ENCODE data around the gene GAA.
"Not testable (repeated sequence)": the region's sequence is repeated elsewhere in the genome, so short reads cannot be mapped to it uniquely, and the experiment has no call there.

Gene GAA

GRCh38 chr17:80083136-80083661, 18.2 kb upstream of the GAA start:
- no peak for DNase-seq (ENCODE audit: low spot score)
- in situ Hi-C loops (cut with MboI; ENCODE audit: low pct_unique_long_range_greater_than_20kb, low sequenced_read_pairs, unreplicated experiment) = no loop called here
- TF ChIP-seq, protein P1, sequence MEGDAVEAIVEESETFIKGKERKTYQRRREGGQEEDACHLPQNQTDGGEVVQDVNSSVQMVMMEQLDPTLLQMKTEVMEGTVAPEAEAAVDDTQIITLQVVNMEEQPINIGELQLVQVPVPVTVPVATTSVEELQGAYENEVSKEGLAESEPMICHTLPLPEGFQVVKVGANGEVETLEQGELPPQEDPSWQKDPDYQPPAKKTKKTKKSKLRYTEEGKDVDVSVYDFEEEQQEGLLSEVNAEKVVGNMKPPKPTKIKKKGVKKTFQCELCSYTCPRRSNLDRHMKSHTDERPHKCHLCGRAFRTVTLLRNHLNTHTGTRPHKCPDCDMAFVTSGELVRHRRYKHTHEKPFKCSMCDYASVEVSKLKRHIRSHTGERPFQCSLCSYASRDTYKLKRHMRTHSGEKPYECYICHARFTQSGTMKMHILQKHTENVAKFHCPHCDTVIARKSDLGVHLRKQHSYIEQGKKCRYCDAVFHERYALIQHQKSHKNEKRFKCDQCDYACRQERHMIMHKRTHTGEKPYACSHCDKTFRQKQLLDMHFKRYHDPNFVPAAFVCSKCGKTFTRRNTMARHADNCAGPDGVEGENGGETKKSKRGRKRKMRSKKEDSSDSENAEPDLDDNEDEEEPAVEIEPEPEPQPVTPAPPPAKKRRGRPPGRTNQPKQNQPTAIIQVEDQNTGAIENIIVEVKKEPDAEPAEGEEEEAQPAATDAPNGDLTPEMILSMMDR (IDR thresholded peaks at IDR 0.05; ENCODE audit: extremely low read depth, insufficient read depth, missing control alignments) = no peak

DNA sequence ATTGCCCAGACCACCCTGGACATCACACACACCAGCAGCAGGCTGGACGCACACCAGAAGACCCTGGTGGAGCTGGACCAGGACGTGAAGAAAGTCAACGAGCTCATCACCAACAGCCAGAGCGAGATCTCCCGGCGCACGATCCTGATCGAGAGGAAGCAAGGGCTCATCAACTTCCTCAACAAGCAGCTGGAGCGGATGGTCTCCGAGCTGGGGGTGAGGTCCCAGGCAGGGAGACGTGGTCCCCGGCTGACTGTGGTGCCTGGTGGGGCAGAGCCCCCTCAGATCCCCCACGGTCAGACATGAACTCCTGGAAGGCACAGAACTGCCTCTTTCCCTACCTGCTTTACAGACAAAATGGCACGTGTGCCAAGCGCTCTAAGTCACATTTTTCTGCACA, 16.6 kb upstream of the GAA start:
- no peak for DNase-seq (ENCODE audit: low spot score)
- TF ChIP-seq, protein P1 (IDR thresholded peaks at IDR 0.05; ENCODE audit: extremely low read depth, insufficient read depth, missing control alignments) = no peak
- in situ Hi-C loops (cut with MboI; ENCODE audit: low pct_unique_long_range_greater_than_20kb, low sequenced_read_pairs, unreplicated experiment) = no loop called here

DNA sequence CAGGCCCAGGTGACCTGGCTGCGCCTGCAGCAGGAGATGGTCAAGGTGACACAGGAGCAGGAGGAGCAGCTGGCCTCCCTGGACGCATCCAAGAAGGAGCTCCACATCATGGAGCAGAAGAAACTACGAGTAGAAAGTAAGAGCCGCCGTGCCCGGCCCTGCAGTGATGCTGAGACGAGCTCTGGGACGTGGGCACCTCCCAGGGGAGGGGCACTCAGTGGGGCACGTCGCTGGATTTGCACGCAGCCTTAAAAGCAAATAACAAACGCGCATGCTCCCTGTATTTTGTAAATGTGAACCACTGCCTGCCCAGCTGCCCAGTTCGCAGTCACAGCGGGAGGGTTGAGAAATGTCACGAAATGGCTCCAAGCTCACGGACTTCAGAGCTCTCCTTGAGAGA, 15.3 kb upstream of the GAA start:
- DNase-seq (ENCODE audit: low spot score) = no peak
- in situ Hi-C loops (cut with MboI; ENCODE audit: low pct_unique_long_range_greater_than_20kb, low sequenced_read_pairs, unreplicated experiment) = no loop called here
- TF ChIP-seq, protein P1 (IDR thresholded peaks at IDR 0.05; ENCODE audit: extremely low read depth, insufficient read depth, missing control alignments) = no peak

- in situ Hi-C loops (cut with MboI; ENCODE audit: low pct_unique_long_range_greater_than_20kb, low sequenced_read_pairs, unreplicated experiment) = no loop called here
Measured at GRCh38 chr17:80086616-80087015, 14.8 kb upstream of the GAA start.

DNA sequence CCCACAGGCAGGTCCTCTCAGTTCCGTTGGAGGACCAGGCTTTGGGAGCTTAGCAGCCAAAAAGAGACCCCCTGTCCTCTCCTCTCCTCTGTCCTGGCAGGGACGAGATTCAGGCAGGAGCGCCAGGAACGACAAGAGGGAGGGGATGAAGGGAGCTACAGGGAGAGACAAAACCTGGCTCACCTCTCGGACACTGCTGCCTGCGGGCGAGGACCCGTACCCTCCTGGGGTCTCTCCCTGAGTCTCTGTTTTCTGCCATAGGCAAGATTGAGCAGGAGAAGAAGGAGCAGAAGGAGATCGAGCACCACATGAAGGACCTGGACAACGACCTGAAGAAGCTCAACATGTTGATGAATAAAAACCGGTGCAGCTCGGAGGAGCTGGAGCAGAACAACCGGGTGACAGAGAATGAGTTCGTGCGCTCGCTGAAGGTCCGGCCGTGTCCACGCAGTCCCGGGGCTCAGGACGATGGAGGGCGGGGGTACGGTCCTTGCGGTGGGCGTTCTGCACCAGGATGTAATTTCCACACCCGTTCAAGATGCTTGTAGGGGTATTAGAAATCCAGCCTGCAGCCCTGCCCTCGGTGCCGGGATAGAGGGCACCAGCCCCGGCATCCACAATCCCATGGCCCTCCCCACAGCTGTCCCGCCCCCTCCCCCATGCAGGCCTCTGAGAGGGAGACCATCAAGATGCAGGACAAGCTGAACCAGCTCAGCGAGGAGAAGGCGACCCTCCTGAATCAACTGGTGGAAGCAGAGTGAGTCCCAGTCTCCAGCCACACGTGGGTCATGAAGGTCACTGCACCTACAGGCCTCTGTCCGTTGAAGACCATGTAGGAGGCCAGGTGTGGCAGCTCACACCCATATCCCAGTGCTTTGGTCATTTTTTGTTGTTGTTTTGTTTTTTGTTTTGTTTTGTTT, 13.8 kb upstream of the GAA start:
- no peak for DNase-seq (ENCODE audit: low spot score)
- TF ChIP-seq, protein P1 (IDR thresholded peaks at IDR 0.05; ENCODE audit: extremely low read depth, insufficient read depth, missing control alignments) = no peak
- in situ Hi-C loops (cut with MboI; ENCODE audit: low pct_unique_long_range_greater_than_20kb, low sequenced_read_pairs, unreplicated experiment) = no loop called here

More at GRCh38 chr17:80086616-80087015, 14.8 kb upstream of the GAA start:
- no peak for DNase-seq (ENCODE audit: low spot score)
- TF ChIP-seq, protein P1 (IDR thresholded peaks at IDR 0.05; ENCODE audit: extremely low read depth, insufficient read depth, missing control alignments) = no peak

GRCh38 chr17:80089762-80090161, 11.6 kb upstream of the GAA start:
- in situ Hi-C loops (cut with MboI; ENCODE audit: low pct_unique_long_range_greater_than_20kb, low sequenced_read_pairs, unreplicated experiment) = no loop called here
- TF ChIP-seq, protein P1 (IDR thresholded peaks at IDR 0.05; ENCODE audit: extremely low read depth, insufficient read depth, missing control alignments) = no peak
- no peak for DNase-seq (ENCODE audit: low spot score)

- in situ Hi-C loops (cut with MboI; ENCODE audit: low pct_unique_long_range_greater_than_20kb, low sequenced_read_pairs, unreplicated experiment); DNase-seq (ENCODE audit: low spot score): not testable (repeated sequence)
Measured at GRCh38 chr17:80090164-80090563, 11.2 kb upstream of the GAA start.
